ENCODE data around the gene IFNG-AS1.

IFNG-AS1 gene

DNA sequence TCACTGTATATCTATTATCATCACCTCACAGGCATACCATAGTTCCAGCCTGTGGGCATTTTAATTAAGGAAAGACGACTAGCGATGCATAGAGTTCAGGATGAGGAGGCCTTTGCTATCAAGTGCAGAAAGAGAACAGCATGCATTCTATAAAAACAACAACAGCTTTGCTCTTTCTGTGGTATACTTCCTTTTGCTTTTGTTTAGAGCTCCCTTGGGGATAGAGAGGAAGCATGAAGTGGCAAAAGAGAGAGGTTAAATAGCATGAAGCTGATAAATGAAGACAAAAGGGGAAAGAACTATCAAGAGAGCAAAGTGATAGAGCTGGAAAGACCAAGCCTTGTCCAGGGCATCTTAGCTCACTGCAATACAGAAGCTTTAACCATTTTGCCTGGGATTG lies 23.5 kb downstream of the IFNG-AS1 start:
- H3K4me3 ChIP-seq (replicated peaks in 1 of 2; ENCODE audit: low read depth in 2 of 2, low read length in 2 of 2), result no peak overlapping the region
- TF ChIP-seq, protein P1, sequence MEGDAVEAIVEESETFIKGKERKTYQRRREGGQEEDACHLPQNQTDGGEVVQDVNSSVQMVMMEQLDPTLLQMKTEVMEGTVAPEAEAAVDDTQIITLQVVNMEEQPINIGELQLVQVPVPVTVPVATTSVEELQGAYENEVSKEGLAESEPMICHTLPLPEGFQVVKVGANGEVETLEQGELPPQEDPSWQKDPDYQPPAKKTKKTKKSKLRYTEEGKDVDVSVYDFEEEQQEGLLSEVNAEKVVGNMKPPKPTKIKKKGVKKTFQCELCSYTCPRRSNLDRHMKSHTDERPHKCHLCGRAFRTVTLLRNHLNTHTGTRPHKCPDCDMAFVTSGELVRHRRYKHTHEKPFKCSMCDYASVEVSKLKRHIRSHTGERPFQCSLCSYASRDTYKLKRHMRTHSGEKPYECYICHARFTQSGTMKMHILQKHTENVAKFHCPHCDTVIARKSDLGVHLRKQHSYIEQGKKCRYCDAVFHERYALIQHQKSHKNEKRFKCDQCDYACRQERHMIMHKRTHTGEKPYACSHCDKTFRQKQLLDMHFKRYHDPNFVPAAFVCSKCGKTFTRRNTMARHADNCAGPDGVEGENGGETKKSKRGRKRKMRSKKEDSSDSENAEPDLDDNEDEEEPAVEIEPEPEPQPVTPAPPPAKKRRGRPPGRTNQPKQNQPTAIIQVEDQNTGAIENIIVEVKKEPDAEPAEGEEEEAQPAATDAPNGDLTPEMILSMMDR (IDR thresholded peaks at IDR 0.05; ENCODE audit: low read depth, low read length), result no peak
- DNase-seq (ENCODE audit: low read depth in 2 of 2), result peak in 1 of 2 donors; percentile 35

DNA sequence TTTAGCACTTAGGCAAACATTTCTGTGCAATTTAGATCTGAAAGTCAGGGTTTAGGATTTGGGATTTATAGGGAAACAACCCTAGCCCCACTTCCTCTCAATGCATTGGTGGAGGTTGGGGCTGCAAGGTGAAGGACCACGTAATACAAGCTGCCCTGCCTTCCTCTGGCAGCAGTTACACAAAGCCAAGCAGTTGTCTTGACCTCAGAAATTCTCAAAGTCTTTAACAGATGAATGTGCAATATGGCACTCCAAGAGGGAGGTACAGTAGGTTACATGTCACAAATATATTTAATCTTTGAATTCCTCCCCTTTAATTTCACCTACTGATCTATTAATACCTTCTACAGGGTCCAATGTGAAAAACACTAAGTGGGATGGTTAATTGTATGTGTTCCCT lies 23.9 kb downstream of the IFNG-AS1 start:
- DNase-seq (ENCODE audit: low read depth in 2 of 2), result no peak
- TF ChIP-seq, protein P1 (IDR thresholded peaks at IDR 0.05; ENCODE audit: low read depth, low read length), result no peak
- no peak overlapping the region for H3K4me3 ChIP-seq (replicated peaks in 1 of 2; ENCODE audit: low read depth in 2 of 2, low read length in 2 of 2)

DNA sequence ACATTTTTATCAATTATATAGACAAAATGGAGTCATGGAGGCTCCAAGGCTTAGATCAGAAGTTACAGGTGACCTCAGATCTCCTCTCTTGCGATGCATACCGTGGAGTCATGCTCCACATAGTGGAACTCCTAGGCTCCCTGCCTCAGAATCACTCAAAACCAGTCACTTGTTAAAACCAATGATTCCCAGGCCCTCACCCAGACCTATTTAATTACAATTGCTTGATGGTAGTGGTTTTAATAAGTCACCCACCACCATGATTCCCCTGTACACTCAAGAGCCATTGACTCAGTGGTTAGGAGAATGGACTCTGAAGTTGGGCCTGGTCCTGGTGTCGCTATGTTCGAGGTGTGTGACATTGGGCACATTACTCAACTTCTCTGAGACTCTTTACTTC lies 26.9 kb downstream of the IFNG-AS1 start:
- TF ChIP-seq, protein P1 (IDR thresholded peaks at IDR 0.05; ENCODE audit: low read depth, low read length), result no peak
- no peak for DNase-seq (ENCODE audit: low read depth in 2 of 2)
- no peak overlapping the region for H3K4me3 ChIP-seq (replicated peaks in 1 of 2; ENCODE audit: low read depth in 2 of 2, low read length in 2 of 2)

DNA sequence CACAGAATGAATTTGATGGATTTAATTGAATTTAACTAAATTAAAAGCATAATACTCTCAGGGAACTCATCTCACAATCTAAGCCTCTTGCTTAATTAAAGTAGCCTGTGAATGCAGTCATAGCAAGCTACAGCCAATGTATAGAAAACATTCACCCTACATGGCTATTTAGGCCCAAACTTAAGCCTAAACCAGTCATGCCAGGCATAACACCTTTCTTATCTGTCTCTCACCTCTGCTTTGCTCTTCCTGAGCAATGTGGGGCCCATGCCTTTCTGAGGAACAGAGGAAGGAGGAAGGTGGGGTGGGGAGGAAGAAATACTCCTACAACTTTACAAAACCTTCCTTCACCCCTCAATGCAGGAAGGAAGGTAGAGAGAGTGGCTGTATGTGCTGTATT lies 29.1 kb downstream of the IFNG-AS1 start:
- DNase-seq (ENCODE audit: low read depth in 2 of 2), result no peak
- TF ChIP-seq, protein P1 (IDR thresholded peaks at IDR 0.05; ENCODE audit: low read depth, low read length), result no peak
- H3K4me3 ChIP-seq (replicated peaks in 1 of 2; ENCODE audit: low read depth in 2 of 2, low read length in 2 of 2), result no peak overlapping the region

DNA sequence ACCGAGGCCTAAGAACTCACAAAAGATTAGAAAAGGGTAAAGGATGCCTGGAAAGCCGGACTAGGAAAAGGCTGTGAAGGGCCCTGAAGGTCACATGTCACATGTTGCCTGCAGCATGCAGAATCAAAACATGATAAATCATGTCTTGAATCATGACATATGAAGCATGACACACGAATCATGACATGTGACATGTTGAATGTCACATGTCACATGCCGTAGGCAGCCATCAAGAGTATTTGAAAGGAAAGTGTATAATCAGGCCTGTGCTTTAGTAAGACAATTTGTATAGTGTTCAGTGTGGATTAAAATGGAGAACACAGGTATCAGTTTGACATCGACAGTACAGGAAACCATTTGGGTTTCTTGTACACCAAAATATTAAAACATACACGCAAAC lies 30.8 kb downstream of the IFNG-AS1 start:
- DNase-seq (ENCODE audit: low read depth in 2 of 2), result no peak
- no peak overlapping the region for H3K4me3 ChIP-seq (replicated peaks in 1 of 2; ENCODE audit: low read depth in 2 of 2, low read length in 2 of 2)
- TF ChIP-seq, protein P1 (IDR thresholded peaks at IDR 0.05; ENCODE audit: low read depth, low read length), result no peak

DNA sequence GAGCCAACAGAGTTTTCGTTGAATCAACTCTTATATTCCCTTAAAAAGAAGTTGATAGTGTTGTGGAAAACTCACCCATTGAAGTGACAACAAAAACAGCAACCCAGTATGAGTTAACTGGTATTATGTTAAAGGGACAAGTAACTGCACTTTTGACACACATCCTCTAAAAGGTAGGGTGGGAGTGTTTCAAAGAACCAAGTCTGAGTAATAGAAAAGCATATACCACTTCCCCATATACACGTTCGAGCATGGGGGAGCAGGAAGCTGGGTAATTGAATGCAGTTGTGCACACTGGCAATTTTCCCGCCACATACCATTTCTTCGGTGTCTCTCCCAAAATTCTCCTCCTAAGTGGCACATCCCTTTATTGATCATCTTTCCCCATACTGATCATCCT lies 31.5 kb downstream of the IFNG-AS1 start:
- DNase-seq (ENCODE audit: low read depth in 2 of 2), result no peak
- TF ChIP-seq, protein P1 (IDR thresholded peaks at IDR 0.05; ENCODE audit: low read depth, low read length), result no peak
- H3K4me3 ChIP-seq (replicated peaks in 1 of 2; ENCODE audit: low read depth in 2 of 2, low read length in 2 of 2), result no peak overlapping the region

DNA sequence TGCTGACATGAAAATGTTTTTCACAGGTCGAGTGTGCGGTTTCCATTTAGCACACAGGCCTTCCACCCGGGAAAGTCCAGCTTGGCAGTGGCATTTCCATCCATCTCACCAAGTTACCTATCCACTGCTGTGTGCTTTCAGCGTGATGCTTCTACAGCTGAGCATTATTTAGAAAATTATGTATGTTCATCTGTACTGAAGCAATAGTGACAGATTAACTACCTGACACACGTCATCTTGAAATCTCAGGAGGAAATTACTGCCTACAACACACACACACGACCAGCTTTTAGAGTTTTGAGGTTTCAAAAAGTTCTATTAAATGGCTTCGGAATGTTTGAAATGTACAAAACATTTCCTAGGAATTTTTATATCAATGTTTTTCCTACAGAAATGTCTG lies 39.4 kb downstream of the IFNG-AS1 start:
- DNase-seq (ENCODE audit: low read depth in 2 of 2), result no peak
- TF ChIP-seq, protein P1 (IDR thresholded peaks at IDR 0.05; ENCODE audit: low read depth, low read length), result no peak
- no peak overlapping the region for H3K4me3 ChIP-seq (replicated peaks in 1 of 2; ENCODE audit: low read depth in 2 of 2, low read length in 2 of 2)
